H1 (cell line): Measurements from ENCODE around the gene HIGD2B. TPM values are rescaled to one million over a fixed set of nuclear protein-coding genes. Genes with fewer than 3 reads are reported as not detected.

Source experiments
- CTCF ChIA-PET: fragments of 300-600 bp; sonication (Branson Sonifier 250); formaldehyde crosslinking; loops from one replicate; lab custom pipeline; 2021; ENCODE audit not compliant: partially characterized antibody; lab: Charles Lee
- POLR2A ChIA-PET: fragments of 300-600 bp; sonication (Branson Sonifier 250); formaldehyde crosslinking; loops from one replicate; lab custom pipeline; 2021; ENCODE audit warnings: inconsistent platforms; ENCODE audit not compliant: partially characterized antibody; lab: Charles Lee
- DNase-seq, 2 experiments: peaks; one replicate each; pipeline versions ENCODE4 v3.0.0 to v3.0.0-alpha.2; 2010 to 2022; ENCODE audit warnings: low spot score in 2 of 2, low read depth in 1 of 2, mixed read lengths in 1 of 2
- FAIRE-seq: peaks from 2 replicates; lab custom pipeline; 2011; peaks lifted over from hg19 to GRCh38; lab: Jason Lieb, UNC
- H2AFZ ChIP-seq: 2 replicates; pipeline ENCODE4 v1.8.1; 2012; ENCODE audit warnings: low read length, inconsistent platforms
- H2AK5ac ChIP-seq: 2 replicates; pipeline ENCODE4 v1.6.1; 2013; ENCODE audit warnings: low read depth, low read length
- H2BK120ac ChIP-seq: replicated peaks from 2 replicates; pipeline ENCODE3; 2013; ENCODE audit warnings: low read depth, low read length, inconsistent platforms
- H2BK12ac ChIP-seq: 2 replicates; pipeline ENCODE4 v1.6.1; 2013; ENCODE audit warnings: low read depth, low read length
- H2BK15ac ChIP-seq: 2 replicates; pipeline ENCODE4 v1.6.1; 2013; ENCODE audit warnings: low read length
- H2BK20ac ChIP-seq: 2 replicates; pipeline ENCODE4 v1.6.1; 2013; ENCODE audit warnings: low read length
- H2BK5ac ChIP-seq: 2 replicates; pipeline ENCODE4 v1.6.1; 2013; ENCODE audit warnings: low read depth, low read length
- H3K14ac ChIP-seq: 2 replicates; pipeline ENCODE4 v1.6.1; 2013; ENCODE audit warnings: inconsistent platforms; ENCODE audit not compliant: insufficient read length
- H3K18ac ChIP-seq: 2 replicates; pipeline ENCODE4 v1.6.1; 2013; ENCODE audit warnings: low read length; ENCODE audit errors: extremely low read depth
- H3K23ac ChIP-seq: 2 replicates; pipeline ENCODE4 v1.6.1; 2013; ENCODE audit warnings: inconsistent platforms; ENCODE audit not compliant: insufficient read length
- H3K23me2 ChIP-seq: 2 replicates; pipeline ENCODE4 v1.6.1; 2013; ENCODE audit warnings: low read depth, low read length
- H3K27ac ChIP-seq: 2 replicates; pipeline ENCODE4 v1.6.1; 2011; ENCODE audit warnings: low read depth, low read length, inconsistent platforms
- H3K27me3 ChIP-seq, 4 experiments: replicated peaks in 1 of 4; 1 replicate in 1 of 4; 2 replicates in 3 of 4; pipeline versions ENCODE4 v1.6.1 to v1.8.1; 2011 to 2013; ENCODE audit warnings: low read length in 3 of 4, mild to moderate bottlenecking in 3 of 4, inconsistent platforms in 2 of 4, mixed read lengths in 2 of 4, moderate library complexity in 1 of 4; ENCODE audit not compliant: control insufficient read depth in 3 of 4, insufficient read depth in 3 of 4; ENCODE audit errors: extremely low read depth in 1 of 4
- H3K36me3 ChIP-seq, 4 experiments: 2 replicates each; pipeline versions ENCODE4 v1.6.1 to v1.8.1; 2011 to 2013; ENCODE audit warnings: mild to moderate bottlenecking in 4 of 4, low read length in 3 of 4, moderate library complexity in 2 of 4, control low read depth in 1 of 4, inconsistent platforms in 1 of 4; ENCODE audit not compliant: insufficient read depth in 4 of 4, control insufficient read depth in 2 of 4
- H3K4ac ChIP-seq: replicated peaks from 2 replicates; pipeline ENCODE3; 2013; ENCODE audit warnings: low read length, low read depth, mixed read lengths, inconsistent platforms; ENCODE audit not compliant: insufficient read length
- H3K4me1 ChIP-seq, 4 experiments: replicated peaks in 1 of 4; 1 replicate in 1 of 4; 2 replicates in 3 of 4; pipeline versions ENCODE4 v1.6.1 to v1.8.1; 2011 to 2013; ENCODE audit warnings: low read length in 3 of 4, inconsistent platforms in 2 of 4, mixed read lengths in 1 of 4; ENCODE audit not compliant: insufficient read depth in 4 of 4, control insufficient read depth in 3 of 4
- H3K4me2 ChIP-seq, 2 experiments: 2 replicates each; pipeline versions ENCODE4 v1.6.1 to v1.8.1; 2011 to 2013; ENCODE audit warnings: low read depth in 2 of 2, low read length in 2 of 2, control low read depth in 1 of 2, inconsistent platforms in 1 of 2, mild to moderate bottlenecking in 1 of 2; ENCODE audit not compliant: insufficient read depth in 1 of 2
- H3K4me3 ChIP-seq, 4 experiments: fragments of 200-600, 300-600 bp in 1 of 4; sonication (generic), shearing (Covaris generic), sonication (Bioruptor Twin) in 1 of 4; 2 replicates each; pipeline versions ENCODE4 v1.5.1 to v1.8.1; 2011 to 2016; ENCODE audit warnings: low read length in 4 of 4, low read depth in 3 of 4, control low read depth in 2 of 4, inconsistent platforms in 2 of 4, mild to moderate bottlenecking in 2 of 4, mixed read lengths in 1 of 4, moderate library complexity in 1 of 4; ENCODE audit not compliant: insufficient read depth in 2 of 4; ENCODE audit errors: extremely low read depth in 1 of 4
- H3K56ac ChIP-seq: replicated peaks from 2 replicates; pipeline ENCODE3; 2013; ENCODE audit warnings: low read depth, mild to moderate bottlenecking, mixed read lengths, low read length, inconsistent platforms; ENCODE audit not compliant: insufficient read length
- H3K79me1 ChIP-seq: 2 replicates; pipeline ENCODE4 v1.6.1; 2013; ENCODE audit warnings: low read depth, low read length, control low read depth
- H3K79me2 ChIP-seq, 2 experiments: 2 replicates each; pipeline versions ENCODE4 v1.6.1 to v1.8.1; 2012 to 2013; ENCODE audit warnings: low read length in 2 of 2, mild to moderate bottlenecking in 2 of 2, inconsistent platforms in 1 of 2; ENCODE audit not compliant: insufficient read depth in 2 of 2, control insufficient read depth in 1 of 2
- H3K9ac ChIP-seq, 4 experiments: replicated peaks in 1 of 4; 1 replicate in 1 of 4; 2 replicates in 3 of 4; pipeline versions ENCODE4 v1.6.1 to v1.8.1; 2011 to 2013; ENCODE audit warnings: low read depth in 3 of 4, low read length in 3 of 4, control low read depth in 2 of 4, mild to moderate bottlenecking in 2 of 4, moderate library complexity in 2 of 4, inconsistent platforms in 1 of 4; ENCODE audit errors: extremely low read depth in 1 of 4
- H3K9me3 ChIP-seq, 2 experiments: 2 replicates each; pipeline versions ENCODE4 v1.6.1 to v1.8.1; 2012 to 2013; ENCODE audit warnings: mild to moderate bottlenecking in 2 of 2, moderate library complexity in 2 of 2, control low read depth in 1 of 2, inconsistent platforms in 1 of 2, low read depth in 1 of 2, low read length in 1 of 2, mixed read lengths in 1 of 2; ENCODE audit not compliant: insufficient read depth in 2 of 2
- H4K20me1 ChIP-seq, 2 experiments: replicated peaks in 1 of 2; 2 replicates each; pipeline versions ENCODE3 to v1.8.1; 2011 to 2013; ENCODE audit warnings: inconsistent platforms in 2 of 2, low read length in 2 of 2, mild to moderate bottlenecking in 1 of 2; ENCODE audit not compliant: insufficient read depth in 2 of 2, control insufficient read depth in 1 of 2
- H4K5ac ChIP-seq: 2 replicates; pipeline ENCODE4 v1.6.1; 2013; ENCODE audit warnings: low read length, low read depth, mixed read lengths, inconsistent platforms; ENCODE audit not compliant: insufficient read length
- H4K8ac ChIP-seq: 2 replicates; pipeline ENCODE4 v1.8.0; 2013; ENCODE audit warnings: mild to moderate bottlenecking, moderate library complexity, low read length, inconsistent platforms; ENCODE audit not compliant: insufficient read depth; ENCODE audit errors: extremely low read depth
- H4K91ac ChIP-seq: replicated peaks from 2 replicates; pipeline ENCODE3; 2013; ENCODE audit warnings: low read length, mixed read lengths, inconsistent platforms; ENCODE audit not compliant: insufficient read length
- HDAC6 ChIP-seq: IDR thresholded peaks from one replicate; pipeline ENCODE4 v1.7.1; 2012; ENCODE audit warnings: low read depth, mild to moderate bottlenecking, inconsistent platforms, low read length, moderate library complexity
- WGBS, 2 experiments: shearing (Covaris generic) in 1 of 2; methylation state at CpG; one replicate each; pipeline versions ENCODE4 v1.1.6 to v1.1.7; 2013 to 2015; ENCODE audit warnings: low lambda C conversion rate in 2 of 2, mixed read lengths in 2 of 2, inconsistent platforms in 1 of 2, low coverage in 1 of 2, missing lambda C conversion rate in 1 of 2; ENCODE audit not compliant: insufficient replicate concordance in 2 of 2, insufficient coverage in 1 of 2, insufficient read length in 1 of 2; ENCODE audit errors: extremely low coverage in 1 of 2, missing lambda C conversion rate in 1 of 2; 5-methylcytosine and 5-hydroxymethylcytosine counted together
- polyA plus RNA-seq, 7 experiments: library from polyadenylated mRNA; depleted of rRNA in 3 of 7; stranded (reverse) in 5 of 7; unstranded in 2 of 7; fragments of >200 nt in 5 of 7; fragments of 200-250 nt in 2 of 7; gene quantifications; 1 replicate in 5 of 7; 2 replicates in 1 of 7; 4 replicates in 1 of 7; pipeline versions ENCODE4 v1.2.1 to v1.2.3, GENCODE V29; 2011 to 2013; ENCODE audit warnings: missing spikeins in 2 of 7, mixed read lengths in 2 of 7
- total RNA-seq: library from RNA; stranded (reverse); fragmentation: NEBNext Ultra II Directional; extraction: Animal tissue kit (Norgen Biotek cat#: 25700); gene quantifications from 2 replicates; pipeline ENCODE4 v1.2.1, GENCODE V29; 2021

HIGD2B gene
- total and polyA plus RNA-seq, 2 of the 8 experiments (the other 6 are each of a cell fraction or from before 2014, with no cell fraction given): not detected

- Histone ChIP-seq H3K4me1 (no peaks in the 10 kb centered on the region; a peak in 1 of 7 replicates), H4K8ac (no peak overlapping the region), H3K9me3 (no peaks in the 10 kb centered on the region)
- TF ChIP-seq HDAC6: no peak
- TF ChIP-seq, all 59 proteins: peak for 0
- Histone ChIP-seq H2BK20ac (no peak overlapping the region), H2AK5ac (no peak overlapping the region), H2AFZ (no peak overlapping the region), H3K27ac (no peak overlapping the region), H3K23me2 (no peaks in the 10 kb centered on the region), H3K27me3 (no peaks in the 10 kb centered on the region), H3K4me3 (no peak overlapping the region), H4K5ac (no peak overlapping the region), H3K79me1 (no peaks in the 10 kb centered on the region), H3K56ac (no peak overlapping the region), H2BK12ac (no peak overlapping the region), H2BK5ac (no peak overlapping the region), H3K23ac (no peak overlapping the region), H4K20me1 (no peaks in the 10 kb centered on the region), H3K79me2 (no peaks in the 10 kb centered on the region), H3K14ac (no peak overlapping the region), H3K4ac (no peak overlapping the region), H2BK120ac (no peak overlapping the region), H3K36me3 (no peaks in the 10 kb centered on the region), H4K91ac (no peak overlapping the region), H2BK15ac (no peak overlapping the region), H3K4me2 (no peak overlapping the region), H3K9ac (no peak overlapping the region), H3K18ac (no peak overlapping the region)
- POLR2A ChIA-PET: no interaction called here
- CTCF ChIA-PET: no interaction called here
- DNase-seq (no peak), FAIRE-seq (no peak)
- 89% methylated on average over 4 of the region's 4 CpGs; no CpG with 5 or more reads in 1 of the 2 experiments for WGBS, 2 experiments
These were observed 9.1 kb downstream of the HIGD2B start for GRCh38 chr15:72676838-72677237.
